T1000 (cell line): ENCODE data around the gene DR1.

Source experiments
- DNase-seq: peaks from one replicate; lab custom pipeline; 2025; ENCODE audit warnings: mixed read lengths; lab: John Stamatoyannopoulos, UW

Gene DR1

GRCh38 chr1:93345633-93346420 lies at the start of gene DR1:
TSS of gene DR1 (plus strand) at chr1:93345907. CDS start at chr1:93346646, 739 bp downstream.
- peak; percentile 88 for DNase-seq

- no peak for DNase-seq
Observed at GRCh38 chr1:93296555-93297154, 49.1 kb upstream of the DR1 start.

GRCh38 chr1:93301131-93301530 lies 44.6 kb upstream of the DR1 start:
- DNase-seq = no peak

GRCh38 chr1:93302078-93302477 lies 43.6 kb upstream of the DR1 start:
- DNase-seq = no peak

GRCh38 chr1:93304716-93305138 lies 41.0 kb upstream of the DR1 start:
- DNase-seq = no peak

GRCh38 chr1:93306920-93307319 lies 38.8 kb upstream of the DR1 start:
- DNase-seq = no peak

GRCh38 chr1:93313026-93313425 lies 32.7 kb upstream of the DR1 start:
- DNase-seq = no peak

- DNase-seq = no peak
Observed at GRCh38 chr1:93317207-93317606, 28.5 kb upstream of the DR1 start.

GRCh38 chr1:93317943-93318342 lies 27.8 kb upstream of the DR1 start:
- DNase-seq = no peak

- no peak for DNase-seq
Observed at GRCh38 chr1:93321720-93322119, 24.0 kb upstream of the DR1 start.

- DNase-seq = no peak
Observed at GRCh38 chr1:93322349-93322748, 23.4 kb upstream of the DR1 start.

- no peak for DNase-seq
Observed at GRCh38 chr1:93323185-93323820, 22.4 kb upstream of the DR1 start.

- no peak for DNase-seq
Observed at GRCh38 chr1:93324486-93325464, 20.9 kb upstream of the DR1 start.

- no peak for DNase-seq
Observed at GRCh38 chr1:93328809-93329760, 16.6 kb upstream of the DR1 start.

GRCh38 chr1:93330196-93330595 lies 15.5 kb upstream of the DR1 start:
- no peak for DNase-seq

GRCh38 chr1:93330617-93331016 lies 15.1 kb upstream of the DR1 start:
- DNase-seq = no peak

- DNase-seq = no peak
Observed at GRCh38 chr1:93331412-93331811, 14.3 kb upstream of the DR1 start.

- no peak for DNase-seq
Observed at GRCh38 chr1:93332368-93332767, 13.3 kb upstream of the DR1 start.

GRCh38 chr1:93338387-93339146 lies 7.1 kb upstream of the DR1 start:
- peak; percentile 18 for DNase-seq

- DNase-seq = no peak
Observed at GRCh38 chr1:93339171-93339697, 6.5 kb upstream of the DR1 start.
